Activated CD8-positive, alpha-beta memory T cell treated with anti-CD3 and anti-CD28 coated beads for 48 hours (primary cell): ENCODE results near the gene TBRG4.
"Not testable (repeated sequence)": the region's sequence is repeated elsewhere in the genome, so short reads cannot be mapped to it uniquely, and the experiment has no call there.

ENCODE experiments used
- DNase-seq, 3 experiments: peaks; one replicate each; pipeline ENCODE4 v3.0.0-alpha.2; 2020; ENCODE audit warnings: low read depth in 2 of 3, low spot score in 2 of 3

TBRG4 gene

DNA sequence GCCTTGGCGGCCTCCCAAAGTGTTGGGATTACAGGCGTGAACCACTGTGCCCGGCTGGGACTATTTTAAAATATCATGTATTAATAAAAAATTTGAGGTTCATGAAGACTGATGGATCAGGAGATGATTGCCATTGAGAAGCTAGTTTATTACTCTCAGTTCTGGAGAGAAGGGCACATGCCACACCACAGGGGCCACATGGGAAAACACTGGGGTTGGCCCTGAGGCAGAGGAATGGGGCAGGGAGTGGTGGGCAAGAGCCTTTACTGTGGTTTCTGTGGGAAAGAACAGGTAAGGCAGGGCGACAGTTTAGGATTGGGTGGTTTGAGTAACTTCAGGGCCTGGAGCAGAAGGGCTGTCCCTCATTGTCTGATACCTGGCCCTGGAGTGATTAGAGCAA is 6.8 kb upstream of the TBRG4 start:
- no peak for DNase-seq

DNA sequence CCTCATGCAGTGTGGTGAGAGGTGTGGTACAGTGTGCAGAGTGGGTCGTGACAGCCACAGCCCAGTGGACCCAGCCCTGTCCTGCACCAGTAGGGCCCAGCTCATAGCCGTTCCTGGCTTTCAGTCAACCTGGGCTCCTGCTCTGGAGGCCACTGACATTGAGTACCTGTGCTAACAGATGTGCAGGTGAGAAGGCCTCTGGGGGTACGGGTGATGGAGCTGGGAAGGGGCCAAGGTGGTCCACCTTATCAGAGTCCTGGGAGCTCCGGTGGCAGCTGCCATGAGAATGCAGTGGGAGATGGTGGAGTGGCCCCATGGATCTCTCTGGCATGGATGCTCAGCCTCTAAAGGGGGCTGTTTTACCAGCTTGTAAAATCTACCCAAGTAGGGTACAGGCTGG is 6.1 kb upstream of the TBRG4 start:
- DNase-seq: no peak

DNA sequence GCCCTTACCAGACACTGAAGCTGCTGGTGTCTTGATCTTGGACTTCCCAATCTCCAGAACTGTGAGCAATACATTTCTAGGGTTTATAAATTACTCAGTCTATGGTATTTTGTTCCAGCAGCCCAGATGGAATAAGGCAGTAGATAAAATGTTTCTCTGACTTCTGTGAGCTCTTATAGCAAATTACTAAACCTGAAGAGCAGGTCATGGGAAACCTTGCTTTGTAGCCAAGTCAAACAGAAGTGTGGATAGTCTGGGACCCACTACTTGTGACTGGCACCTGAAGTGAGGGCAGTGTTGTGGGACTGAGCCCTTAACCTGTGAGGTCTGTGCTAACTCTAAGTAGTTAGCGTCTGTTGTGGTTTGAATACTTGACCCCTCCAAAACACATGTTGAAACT is 4.6 kb upstream of the TBRG4 start:
- no peak for DNase-seq

DNA sequence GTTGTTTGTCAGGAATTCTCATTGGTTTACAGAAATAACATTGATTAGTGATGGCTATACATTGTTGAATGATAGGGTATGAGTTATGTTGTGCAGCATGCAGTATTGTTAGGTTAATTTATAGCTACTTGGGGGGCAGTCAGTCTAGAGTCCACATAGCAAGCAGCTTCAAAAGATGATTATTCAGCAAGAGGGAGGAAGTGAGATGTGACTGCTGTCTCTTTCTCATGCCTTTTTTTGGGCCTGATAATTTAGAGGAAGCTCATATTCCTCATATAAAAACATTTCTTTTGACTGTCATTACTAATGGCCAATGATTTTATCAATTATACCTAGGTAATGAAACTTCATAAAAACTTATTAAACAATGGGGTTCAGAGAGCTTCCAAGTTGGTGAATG is 3.4 kb upstream of the TBRG4 start:
- DNase-seq: no peak

DNA sequence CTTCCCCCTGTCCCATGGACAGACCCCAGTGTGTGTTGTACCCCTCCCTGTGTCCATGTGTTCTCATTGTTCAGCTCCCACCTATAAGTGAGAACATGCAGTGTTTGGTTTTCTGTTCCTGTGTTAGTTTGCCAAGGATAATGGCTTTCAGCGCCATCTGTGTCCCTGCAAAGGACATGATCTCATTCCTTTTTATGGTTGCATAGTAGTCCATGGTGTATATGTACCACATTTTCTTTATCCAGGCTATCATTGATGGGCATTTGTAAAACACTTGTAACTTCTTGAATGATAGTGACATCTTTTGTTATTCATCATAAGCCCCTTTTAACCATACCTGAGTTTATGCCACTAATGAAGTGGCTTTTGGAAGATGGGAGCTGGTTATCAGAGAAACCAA is 2.8 kb upstream of the TBRG4 start:
- DNase-seq: not testable (repeated sequence)

DNA sequence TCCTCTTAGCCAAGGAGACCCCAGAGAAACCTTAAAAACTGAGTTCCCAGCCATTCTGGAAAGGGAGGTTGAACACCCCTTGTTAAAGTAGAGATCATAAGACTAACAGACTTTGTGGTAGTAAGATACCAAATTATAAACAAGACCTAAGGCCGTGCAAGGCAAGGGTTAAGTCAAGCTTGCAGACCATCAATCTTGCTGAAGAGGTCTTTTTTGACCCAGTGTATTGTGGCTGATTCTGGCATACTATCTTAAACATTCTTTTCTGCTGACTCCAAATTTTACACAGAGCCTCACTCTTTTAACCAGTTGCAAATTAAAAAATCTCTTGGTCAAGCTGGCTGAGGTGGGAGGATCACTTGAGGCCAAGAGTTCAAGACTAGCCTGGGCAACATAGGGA is 1.2 kb upstream of the TBRG4 start:
- no peak for DNase-seq

DNA sequence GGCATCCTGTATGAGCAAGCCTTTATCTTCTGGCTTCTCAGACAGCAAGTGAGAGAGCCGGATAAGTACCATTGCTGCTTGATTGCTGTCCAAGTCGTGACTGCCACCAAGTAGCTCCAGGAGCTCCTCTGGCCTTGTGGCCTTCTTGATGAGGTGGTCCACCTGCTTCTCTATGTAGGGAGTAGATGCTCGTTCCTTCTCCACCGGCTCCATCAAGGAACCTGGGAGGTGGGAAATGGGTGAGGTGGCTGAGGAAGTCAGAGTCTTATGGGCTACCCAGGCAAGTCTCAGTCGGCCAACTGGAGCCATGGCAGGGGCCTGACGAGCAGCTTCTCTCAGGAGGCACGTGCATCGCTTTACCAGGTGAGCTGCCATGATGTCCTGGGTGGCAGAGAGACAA is 2.6 kb downstream of the TBRG4 start:
- DNase-seq: no peak

DNA sequence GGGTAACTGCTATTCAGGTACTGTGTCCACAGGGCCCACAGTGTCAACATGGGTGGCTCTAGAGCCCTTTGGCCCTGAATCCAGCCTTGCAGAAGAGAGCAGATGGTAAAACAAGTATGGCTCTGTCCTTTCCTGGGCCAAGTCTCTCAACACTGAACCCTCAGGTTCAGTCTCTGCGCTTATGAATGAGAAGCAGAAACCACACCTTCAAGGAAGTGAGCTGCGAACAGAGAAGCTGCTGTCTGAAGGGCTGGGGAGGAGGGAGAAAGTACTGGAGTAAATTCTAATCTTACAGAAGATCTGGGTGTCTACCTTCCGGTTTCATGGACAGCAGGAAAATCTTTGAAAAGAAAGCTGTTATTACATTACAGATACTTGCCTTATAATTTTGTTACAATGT is 4.1 kb downstream of the TBRG4 start:
- no peak for DNase-seq

DNA sequence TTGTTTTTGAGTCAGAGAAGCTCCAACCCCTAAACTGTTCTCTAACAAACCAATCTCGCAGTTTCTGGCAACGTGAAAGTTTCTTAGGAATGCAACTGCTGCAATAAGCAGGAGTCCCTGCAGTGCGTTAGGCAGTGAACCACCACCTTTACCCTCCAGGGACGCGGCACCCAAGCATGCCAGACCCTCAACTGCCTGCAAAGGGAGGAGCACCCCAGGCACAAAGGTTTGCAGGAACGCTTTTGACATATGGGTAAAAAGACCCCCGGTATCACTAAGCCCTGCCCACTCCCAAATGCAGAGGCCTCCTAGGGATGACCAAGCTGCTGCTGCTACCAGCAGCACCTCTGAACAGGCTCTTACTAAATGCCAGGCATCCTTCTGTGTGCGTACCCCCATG is 4.7 kb downstream of the TBRG4 start:
- DNase-seq: no peak

DNA sequence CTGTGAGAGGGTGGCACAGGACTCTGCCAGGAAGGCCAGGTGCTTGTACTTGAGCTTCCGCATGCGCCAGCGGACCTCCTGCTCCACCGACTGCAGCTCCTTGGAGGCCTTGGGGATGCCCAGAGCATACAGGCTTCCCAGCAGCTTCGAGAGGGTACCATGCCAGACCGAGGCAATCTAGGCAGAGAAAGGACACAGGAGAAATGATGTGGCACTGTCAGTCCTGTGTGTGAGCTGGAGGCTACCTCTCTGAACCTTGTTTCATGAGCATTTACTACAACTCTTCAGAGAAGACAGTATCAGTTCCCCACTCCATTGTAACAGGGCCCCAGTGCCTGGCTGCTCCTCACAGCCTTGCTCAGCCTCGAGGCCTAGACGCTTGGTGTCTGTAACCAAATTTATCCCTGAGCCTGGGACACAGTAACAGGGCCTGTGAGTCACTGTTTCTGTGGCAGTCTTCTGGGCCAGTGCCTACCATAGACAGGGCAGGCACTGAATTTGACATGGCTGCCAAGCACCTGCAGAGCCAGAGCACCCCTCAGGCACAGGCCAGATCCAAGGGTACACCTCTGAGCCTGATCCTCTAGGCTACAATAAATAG is 5.8 kb downstream of the TBRG4 start:
- no peak for DNase-seq

DNA sequence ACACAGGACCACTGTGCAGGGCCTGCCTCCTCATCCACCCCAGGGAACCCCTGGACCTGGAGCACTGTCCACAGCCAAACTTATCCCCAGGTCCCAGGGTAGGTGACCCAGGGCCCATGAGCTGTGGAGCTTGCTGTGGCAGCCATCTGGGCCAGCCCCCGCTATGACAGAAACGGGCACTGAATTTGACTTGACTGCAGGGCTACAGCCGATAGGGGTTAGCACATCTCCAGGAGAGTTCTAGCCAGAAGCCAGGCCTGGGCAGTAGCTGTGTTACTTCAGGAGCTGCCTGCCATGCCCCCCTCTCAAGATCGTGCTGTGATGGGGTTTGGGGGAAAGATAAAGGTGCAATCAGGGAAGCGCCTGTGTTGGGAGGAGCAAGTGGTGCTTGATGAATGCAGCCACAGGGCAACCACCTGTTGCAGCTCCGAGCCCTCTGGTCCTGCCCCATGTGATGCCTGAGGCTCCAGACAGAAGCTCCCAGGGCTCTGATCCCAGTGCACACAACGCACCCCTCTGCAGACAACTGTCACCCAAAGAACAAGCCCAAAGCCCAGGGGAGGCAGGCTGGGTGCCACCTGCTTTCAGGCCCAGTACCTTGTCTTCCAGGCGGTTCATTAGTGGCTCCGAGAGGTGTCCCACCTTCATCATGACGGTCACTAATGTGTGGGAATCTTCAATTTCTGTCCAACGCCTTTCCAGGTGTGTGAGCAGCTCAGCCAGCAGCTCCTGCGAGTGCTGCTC is 6.5 kb downstream of the TBRG4 start:
- no peak for DNase-seq

DNA sequence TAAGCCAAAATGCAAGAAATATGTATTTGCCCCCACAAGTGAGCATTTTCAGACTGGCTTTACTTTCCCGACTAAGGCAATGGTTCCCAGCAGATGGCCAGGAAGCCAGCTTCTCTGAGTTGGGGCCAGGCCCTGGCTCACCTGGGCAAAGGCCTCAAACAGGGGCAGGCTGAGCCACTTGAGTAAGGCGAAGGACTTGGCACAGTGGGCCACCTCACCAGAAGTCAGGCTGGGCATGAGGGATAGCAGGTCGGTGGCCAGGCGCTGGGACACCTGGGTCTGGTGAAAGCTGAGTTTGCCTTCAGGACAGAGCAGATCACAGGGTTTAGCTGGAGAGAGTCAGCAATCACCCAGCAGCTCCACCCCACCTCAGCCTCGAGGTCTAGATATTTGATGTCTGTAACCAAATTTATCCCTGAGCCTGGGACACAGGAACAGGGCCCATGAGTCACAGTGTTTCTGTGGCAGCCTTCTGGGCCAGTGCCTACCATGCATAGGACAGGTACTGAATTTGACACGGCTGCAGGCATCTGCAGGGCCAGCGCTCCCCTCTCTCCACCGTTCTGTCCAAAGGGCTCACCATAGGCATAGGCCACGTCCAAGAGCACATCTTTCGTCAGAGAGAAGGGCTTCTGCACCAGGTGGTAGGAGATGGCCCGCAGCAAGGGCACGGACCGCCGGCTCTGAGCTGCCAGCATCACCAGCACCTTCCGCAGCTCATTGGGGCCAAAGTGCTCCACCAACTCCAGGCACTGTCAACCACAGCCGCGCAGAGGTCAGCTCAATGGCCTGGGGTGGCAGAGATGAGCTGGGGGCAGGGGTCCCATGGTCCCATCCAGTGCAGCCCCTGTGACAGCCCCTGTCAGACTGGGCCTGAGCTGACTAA is 7.3 kb downstream of the TBRG4 start:
- no peak for DNase-seq

DNA sequence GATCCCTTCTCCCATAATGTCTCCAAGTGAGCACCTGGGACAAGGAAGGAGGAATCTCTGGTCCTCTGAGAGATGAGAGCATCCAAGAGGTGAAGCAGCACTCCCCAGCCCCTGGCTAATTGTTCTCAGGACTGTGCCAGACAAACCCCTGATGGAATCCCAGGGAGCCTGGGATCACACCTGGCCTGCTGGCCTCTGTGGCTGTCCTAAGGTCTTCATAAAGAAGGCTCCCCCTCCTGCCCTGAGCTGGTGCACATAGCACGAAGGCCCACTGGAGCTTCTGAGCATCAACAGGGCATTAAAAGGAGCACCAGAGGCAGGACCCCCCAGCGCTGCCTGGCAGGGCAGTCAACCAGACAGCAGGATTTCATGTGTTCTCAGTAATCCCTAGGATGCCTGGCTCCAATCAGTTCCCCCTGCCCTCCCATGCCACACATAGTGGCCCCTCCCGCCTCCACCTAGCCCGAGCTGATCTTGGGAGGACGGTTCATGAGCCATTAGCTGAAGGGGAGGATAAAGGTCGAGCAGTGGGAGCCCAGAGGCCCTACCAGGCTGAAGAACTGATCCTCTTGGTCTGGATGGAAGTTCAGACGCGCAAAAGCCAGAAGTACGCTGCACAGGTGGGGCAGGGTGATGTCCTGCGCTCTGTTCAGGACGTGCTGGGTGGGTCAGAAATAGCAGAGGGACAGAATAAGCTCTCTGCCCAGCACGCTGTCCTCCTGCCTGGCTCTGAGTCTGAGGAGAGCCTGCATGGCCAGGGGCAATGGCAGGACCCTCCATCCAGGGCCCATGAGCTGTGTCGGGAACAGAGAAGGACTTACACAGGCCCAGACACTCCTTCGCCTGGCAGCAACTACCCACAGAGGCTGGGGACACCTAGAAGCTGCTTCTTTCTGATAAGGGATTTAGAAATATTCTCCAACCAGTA is 8.4 kb downstream of the TBRG4 start:
- no peak for DNase-seq

DNA sequence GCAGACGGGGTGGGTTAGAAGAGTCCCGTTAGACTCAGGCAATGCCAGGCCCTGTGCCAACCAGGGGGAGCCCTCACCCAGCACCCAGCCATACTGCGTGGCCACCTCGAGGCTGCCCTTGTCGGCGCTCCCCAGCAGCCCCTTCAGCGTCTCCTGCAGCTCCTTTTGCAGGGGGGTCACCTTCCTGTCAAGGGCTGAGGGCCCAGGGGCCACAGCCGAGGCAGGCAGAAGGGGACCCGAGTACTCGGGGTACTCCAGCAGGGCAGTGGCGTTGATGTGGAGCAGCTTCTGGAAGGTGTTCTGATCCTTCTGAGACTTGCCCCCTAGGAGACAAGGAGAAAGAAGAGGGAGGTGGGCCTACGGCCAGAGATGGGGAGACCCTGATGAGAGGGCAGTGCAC is 9.7 kb downstream of the TBRG4 start:
- DNase-seq: no peak

DNA sequence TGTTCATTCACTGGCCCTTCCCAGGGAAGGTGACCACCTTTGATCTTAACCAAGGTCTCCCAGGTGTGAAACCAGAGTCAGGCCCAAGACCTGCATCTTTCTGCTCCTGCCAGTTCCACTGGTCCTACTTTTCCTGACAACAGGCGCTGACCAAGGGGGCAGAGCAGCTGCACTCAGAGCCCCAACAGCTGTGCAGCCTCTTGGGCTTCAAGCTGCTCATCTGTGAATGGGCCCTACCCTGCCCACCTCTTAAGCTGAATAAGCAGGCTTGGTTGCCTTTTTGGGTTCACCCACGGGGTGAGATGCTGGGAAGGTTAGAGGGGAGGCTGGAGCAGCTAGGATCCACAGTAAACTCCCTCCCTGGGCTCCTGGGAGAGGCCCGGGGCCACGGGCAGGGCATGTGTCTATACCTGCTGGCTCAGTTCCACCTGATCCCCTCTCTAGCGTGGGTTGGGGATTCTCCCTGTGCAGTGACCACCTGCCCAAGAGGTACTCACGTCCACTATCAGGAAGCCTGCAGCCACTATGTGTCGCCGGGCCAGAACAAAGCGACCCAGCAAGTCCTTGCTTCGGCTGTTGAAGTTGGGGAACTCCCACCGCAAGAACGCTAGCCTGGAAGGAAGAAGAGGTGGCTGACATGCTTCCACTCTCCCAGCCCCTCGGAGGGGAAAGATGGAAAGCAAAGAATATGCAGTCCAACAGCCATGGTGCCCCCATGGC is 10.6 kb downstream of the TBRG4 start:
- no peak for DNase-seq

DNA sequence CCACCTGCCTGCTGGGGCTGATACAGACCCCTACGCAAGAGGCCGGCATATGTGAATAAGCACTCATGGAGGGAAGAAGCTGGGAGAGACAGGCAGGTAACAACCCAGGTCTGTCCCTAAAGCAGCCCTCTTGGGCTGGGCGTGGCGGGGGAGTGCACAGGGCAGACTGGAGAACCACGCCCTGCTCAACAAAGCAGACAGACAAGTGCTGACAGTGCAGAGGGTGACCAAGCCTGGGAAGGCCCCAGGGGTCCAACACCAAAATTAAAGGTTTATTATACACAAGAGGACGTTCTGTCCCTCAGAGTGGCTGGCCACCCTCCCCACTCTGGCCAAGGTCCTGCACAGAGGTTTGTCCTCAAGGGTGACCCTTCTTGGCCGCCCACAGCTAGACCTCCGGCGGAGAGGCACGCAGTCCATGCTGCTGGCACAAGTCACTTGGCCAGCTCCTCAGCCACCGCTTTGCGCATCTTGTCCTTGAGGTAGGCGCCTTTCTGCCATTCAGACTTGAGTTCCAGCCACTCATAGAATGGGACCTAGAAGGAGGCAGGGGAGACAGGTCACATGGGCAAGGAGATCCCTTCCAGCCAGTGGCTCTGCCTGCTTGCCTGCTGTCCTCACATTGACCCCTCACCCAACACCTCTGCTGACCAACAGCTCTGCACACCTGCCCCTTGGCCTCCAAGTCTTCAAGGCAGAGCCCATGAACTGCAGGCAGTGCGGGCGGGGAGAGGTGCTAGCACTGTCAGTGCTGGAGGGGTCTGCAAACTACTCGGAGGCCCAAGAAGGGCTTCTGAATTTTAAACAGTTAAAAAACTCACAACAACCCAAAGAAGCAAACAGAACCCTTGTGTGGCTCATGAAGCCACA is 11.4 kb downstream of the TBRG4 start:
- DNase-seq: no peak

DNA sequence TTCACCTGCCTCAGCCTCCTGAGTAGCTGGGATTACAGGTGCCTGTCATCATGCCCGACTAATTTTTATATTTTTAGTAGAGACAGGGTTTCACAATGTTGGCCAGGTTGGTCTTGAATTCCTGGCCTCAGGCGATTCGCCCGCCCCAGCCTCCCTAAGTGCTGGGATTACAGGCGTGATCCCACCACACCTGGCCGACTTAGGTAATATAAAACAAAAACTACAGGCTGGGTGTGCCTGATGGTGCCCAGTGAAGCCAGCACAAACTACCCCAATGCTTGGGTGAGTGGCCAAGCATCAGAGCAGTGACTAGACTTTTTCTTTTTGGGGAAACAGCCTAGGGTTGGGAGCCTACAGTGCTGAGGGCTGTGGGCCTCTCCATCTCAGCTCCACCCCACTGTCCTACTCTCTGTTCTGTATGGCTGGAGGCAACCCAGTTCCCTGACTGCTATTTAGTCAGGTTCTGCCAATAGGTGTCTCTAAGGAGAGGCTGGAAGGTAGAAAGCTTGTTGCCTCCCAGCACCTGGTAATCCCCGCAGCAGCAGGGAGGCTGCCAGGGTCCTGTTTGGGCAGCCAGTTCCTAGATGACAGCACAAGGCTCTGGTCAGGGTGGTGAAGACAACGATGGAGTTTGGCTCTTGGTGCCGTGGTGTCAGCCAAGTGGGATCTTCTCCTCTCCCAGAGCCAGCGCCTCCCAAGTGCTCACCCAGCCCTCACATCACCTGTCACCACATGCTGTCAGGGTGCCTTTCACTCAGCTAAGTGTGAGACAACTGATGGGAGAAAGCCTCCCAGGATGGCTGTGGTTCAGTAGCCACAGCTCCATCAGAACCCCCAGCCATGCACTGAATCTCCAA is 12.3 kb downstream of the TBRG4 start:
- DNase-seq: no peak

DNA sequence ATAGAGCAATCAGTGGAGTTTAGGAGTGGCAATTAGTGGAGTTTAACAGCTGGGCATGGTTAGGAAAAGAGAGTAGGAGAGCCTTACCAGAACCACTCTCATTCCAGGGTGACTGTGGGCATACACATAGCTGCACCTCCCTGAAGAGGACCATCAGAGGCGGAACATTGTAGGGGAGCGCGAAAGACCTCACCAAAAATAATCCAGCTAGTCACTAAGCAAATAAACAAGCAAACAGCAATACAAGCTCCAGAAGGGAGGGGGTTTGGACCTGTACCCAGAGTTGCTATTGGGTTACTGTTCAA is 18.6 kb downstream of the TBRG4 start:
- DNase-seq: no peak
